HG03135 (cell line): ENCODE measurements around the gene PRTFDC1.

ENCODE experiments used
- ATAC-seq: cut with Tn5 transposase; IDR thresholded peaks from one replicate; pipeline ENCODE4 v1.9.1; 2021; ENCODE audit warnings: mild to moderate bottlenecking, moderate library complexity; ENCODE audit not compliant: unreplicated experiment

PRTFDC1 gene

DNA sequence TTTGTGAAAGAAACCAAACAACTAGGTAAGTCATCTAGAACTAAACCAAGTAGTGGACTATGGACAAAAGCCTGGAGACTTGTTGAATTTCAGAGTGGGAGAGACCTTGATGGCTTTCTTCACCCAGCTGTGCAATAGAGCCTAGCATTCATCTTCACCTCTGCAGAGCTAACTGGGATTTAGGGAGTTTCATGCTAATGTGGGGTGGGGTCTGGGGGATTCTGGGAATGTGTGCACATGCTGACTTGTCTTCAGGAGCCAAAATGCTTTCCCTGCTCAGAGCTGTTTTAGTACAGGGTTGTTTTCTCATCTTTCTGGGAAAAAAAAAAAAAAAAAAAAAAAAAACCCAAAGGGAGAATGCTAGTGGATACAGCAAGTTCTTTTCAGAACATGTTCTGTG lies 147.4 kb downstream of the PRTFDC1 start:
- ATAC-seq = no peak

GRCh38 chr10:24804392-24804791 lies 148.0 kb downstream of the PRTFDC1 start:
- no peak for ATAC-seq

DNA sequence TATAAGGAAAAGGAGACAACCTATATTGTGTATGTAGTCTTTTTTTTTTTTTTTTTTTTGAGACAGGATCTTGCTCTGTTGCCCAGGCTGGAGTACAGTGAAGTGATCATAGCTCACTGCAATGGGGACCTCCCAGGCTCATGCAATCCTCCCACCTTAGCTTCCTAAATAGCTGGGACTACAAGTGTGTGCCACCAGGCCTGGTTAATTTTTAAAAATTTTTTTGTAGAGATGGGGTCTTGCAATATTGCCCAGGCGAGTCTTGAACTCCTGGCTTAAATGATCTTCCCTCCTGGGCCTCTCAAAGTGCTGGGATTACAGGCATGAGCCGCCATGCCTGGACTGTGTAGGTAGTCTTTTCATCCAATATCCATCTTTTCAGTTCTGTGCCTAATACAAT lies 150.0 kb downstream of the PRTFDC1 start:
- no peak for ATAC-seq

DNA sequence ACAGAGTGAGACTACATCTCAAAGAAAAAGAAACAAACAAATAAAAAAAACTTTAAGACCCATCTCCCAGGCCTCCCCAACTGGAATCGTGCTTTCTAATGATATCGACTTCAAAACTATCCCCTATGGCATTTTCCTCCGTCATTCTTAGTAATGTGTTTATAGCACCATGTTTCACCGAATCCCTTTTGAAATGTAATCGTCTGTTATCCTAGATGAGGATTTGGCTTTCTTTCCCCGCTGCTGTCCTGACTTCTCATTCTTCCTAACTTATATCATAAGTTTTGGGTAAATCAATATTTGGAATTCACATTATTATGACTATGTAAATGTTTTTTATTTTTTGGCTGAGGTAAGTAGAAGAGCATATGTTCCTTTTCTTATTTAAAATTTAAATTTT lies 151.5 kb downstream of the PRTFDC1 start:
- ATAC-seq = no peak
